Mucosa of descending colon (tissue), 3 donors: ENCODE measurements around the gene OSBPL2. TPM values are rescaled to one million over a fixed set of nuclear protein-coding genes. Genes with fewer than 3 reads are reported as not detected.

Source experiments
- ATAC-seq: fragments of 200-7000 bp; cut with Tn5 transposase; one replicate; pipeline ENCODE4 v1.9.1; 2020; ENCODE audit warnings: mild to moderate bottlenecking, moderate library complexity
- DNase-seq, 3 donors: peaks; one replicate each; pipeline ENCODE4 v3.0.0-alpha.2; 2020
- H3K36me3 ChIP-seq: fragments of 200-600 bp; one replicate; pipeline ENCODE4 v1.8.0; 2021; ENCODE audit warnings: low read depth, mild to moderate bottlenecking
- H3K4me1 ChIP-seq: fragments of 200-600 bp; one replicate; pipeline ENCODE4 v1.8.0; 2021; ENCODE audit warnings: low read depth, mild to moderate bottlenecking
- H3K4me3 ChIP-seq: fragments of 200-600 bp; one replicate; pipeline ENCODE4 v1.8.0; 2021; ENCODE audit warnings: mild to moderate bottlenecking
- H3K9me3 ChIP-seq: fragments of 200-600 bp; one replicate; pipeline ENCODE4 v1.8.0; 2021; ENCODE audit warnings: mild to moderate bottlenecking
- CTCF ChIP-seq: fragments of 200-600 bp; IDR thresholded peaks from one replicate; pipeline ENCODE4 v1.8.0; 2022; ENCODE audit warnings: antibody characterized with exemption, mild to moderate bottlenecking
- intact Hi-C, 2 donors: fragments of 100-400 bp; cut with DNase I in 1 of 2; cut with micrococcal nuclease in 1 of 2; formaldehyde crosslinking; loops; one replicate each; pipeline versions ENCODE4 v1.11.0 to v1.11.1; 2022; cut with DNase I, micrococcal nuclease
- long read RNA-seq, 2 donors: library from polyadenylated mRNA; unstranded; transcript quantifications; one replicate each; pipeline ENCODE4 v2.0.0, GENCODE V29; 2019 to 2021
- total RNA-seq, 3 donors: library from RNA; stranded (reverse); fragmentation: NEBNext Ultra II Directional in 2 of 3; extraction: Animal tissue kit (Norgen Biotek cat#: 25700) in 2 of 3; gene quantifications; one replicate each; pipeline versions ENCODE4 v1.2.1 to v1.2.4, GENCODE V29; 2021 to 2023
- donor health status: DM: no; HTN: no; CAD: no; lungs with moderate emphysema.
- donor health status: DM: no; HTN: no; CAD: no.
- donor health status: DM: no; HTN: yes; CAD: no.

OSBPL2 gene
- 100 to 1,000 TPM in 1 of 3 donors, 10 to 100 TPM in 2; 87.0 to 111 (median 91.6) TPM for total RNA-seq
- long read RNA-seq, donor 1, full-length matches to known transcripts, result 36 of 58 reads
- long read RNA-seq, donor 1, partial matches to known transcripts, result 15 of 58 reads
- long read RNA-seq, donor 1, other reads (novel, unspliced or antisense), result 7 of 58 reads
- long read RNA-seq, donor 2, full-length matches to known transcripts, result 18 of 34 reads
- long read RNA-seq, donor 2, partial matches to known transcripts, result 12 of 34 reads
- long read RNA-seq, donor 2, other reads (novel, unspliced or antisense), result 4 of 34 reads

GRCh38 chr20:62237801-62238568 is at the start of gene OSBPL2:
OSBPL2 (plus strand) TSS chr20:62238521; CDS start chr20:62256185, 17,664 bp downstream.
- DNase-seq (peak; percentile 99 to 100 (median 99)), ATAC-seq (peak; percentile 93)
- Histone ChIP-seq H3K9me3 (no peaks in the 10 kb centered on the region), H3K4me1 (peaks cover 35% of the 10 kb centered on the region), H3K4me3 (peak within 1 kb of the TSS; percentile 80), H3K36me3 (no peaks in the 10 kb centered on the region)
- no peak for TF ChIP-seq CTCF
- intact Hi-C loops, result no loop called here

- ATAC-seq, result no peak
- H3K4me1 ChIP-seq, result peaks cover 4% of the 10 kb centered on the region
- no peak for TF ChIP-seq CTCF
- peak in 1 of 3 donors; percentile 36 for DNase-seq
- intact Hi-C loops, result no loop called here
- no peak overlapping the region for H3K4me3 ChIP-seq
- no peaks in the 10 kb centered on the region for H3K36me3 ChIP-seq
- no peaks in the 10 kb centered on the region for H3K9me3 ChIP-seq
These were observed 47.5 kb upstream of the OSBPL2 start for GRCh38 chr20:62190639-62191411.

GRCh38 chr20:62191781-62192559 is 46.4 kb upstream of the OSBPL2 start:
- H3K4me3 ChIP-seq, result no peak overlapping the region
- ATAC-seq, result no peak
- H3K36me3 ChIP-seq, result no peaks in the 10 kb centered on the region
- H3K9me3 ChIP-seq, result no peaks in the 10 kb centered on the region
- H3K4me1 ChIP-seq, result peaks cover 4% of the 10 kb centered on the region
- TF ChIP-seq CTCF, result no peak
- intact Hi-C loops, result no loop called here
- DNase-seq, result peak in 1 of 3 donors; percentile 21

GRCh38 chr20:62192635-62193034 is 45.7 kb upstream of the OSBPL2 start:
- ATAC-seq (no peak), DNase-seq (peak in 1 of 3 donors; percentile 21)
- Histone ChIP-seq H3K36me3 (no peaks in the 10 kb centered on the region), H3K4me3 (no peak overlapping the region), H3K4me1 (no peaks in the 10 kb centered on the region), H3K9me3 (no peaks in the 10 kb centered on the region)
- intact Hi-C loops, result no loop called here
- TF ChIP-seq CTCF, result no peak
